ENCODE results near the gene FAM168A. TPM values are rescaled to one million over a fixed set of nuclear protein-coding genes. Genes with fewer than 3 reads are reported as not detected.
"Not testable (repeated sequence)": the region's sequence is repeated elsewhere in the genome, so short reads cannot be mapped to it uniquely, and the experiment has no call there.

FAM168A gene
- total and polyA plus RNA-seq, 9 donors: 16.7 to 45.5 (median 39.5) TPM

- DNase-seq: no peak
- Histone ChIP-seq H3K4me1 (ENCODE audit: insufficient read depth) (peaks cover 2% of the 10 kb centered on the region), H3K27ac (no peak overlapping the region), H3K4me3 (no peak overlapping the region), H3K27me3 (no peaks in the 10 kb centered on the region), H3K9me3 (no peaks in the 10 kb centered on the region), H3K36me3 (no peaks in the 10 kb centered on the region)
- intact Hi-C loops (cut with DNase I): no loop called here
- TF ChIP-seq, protein P1, sequence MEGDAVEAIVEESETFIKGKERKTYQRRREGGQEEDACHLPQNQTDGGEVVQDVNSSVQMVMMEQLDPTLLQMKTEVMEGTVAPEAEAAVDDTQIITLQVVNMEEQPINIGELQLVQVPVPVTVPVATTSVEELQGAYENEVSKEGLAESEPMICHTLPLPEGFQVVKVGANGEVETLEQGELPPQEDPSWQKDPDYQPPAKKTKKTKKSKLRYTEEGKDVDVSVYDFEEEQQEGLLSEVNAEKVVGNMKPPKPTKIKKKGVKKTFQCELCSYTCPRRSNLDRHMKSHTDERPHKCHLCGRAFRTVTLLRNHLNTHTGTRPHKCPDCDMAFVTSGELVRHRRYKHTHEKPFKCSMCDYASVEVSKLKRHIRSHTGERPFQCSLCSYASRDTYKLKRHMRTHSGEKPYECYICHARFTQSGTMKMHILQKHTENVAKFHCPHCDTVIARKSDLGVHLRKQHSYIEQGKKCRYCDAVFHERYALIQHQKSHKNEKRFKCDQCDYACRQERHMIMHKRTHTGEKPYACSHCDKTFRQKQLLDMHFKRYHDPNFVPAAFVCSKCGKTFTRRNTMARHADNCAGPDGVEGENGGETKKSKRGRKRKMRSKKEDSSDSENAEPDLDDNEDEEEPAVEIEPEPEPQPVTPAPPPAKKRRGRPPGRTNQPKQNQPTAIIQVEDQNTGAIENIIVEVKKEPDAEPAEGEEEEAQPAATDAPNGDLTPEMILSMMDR (IDR thresholded peaks at IDR 0.05): no peak
- TF ChIP-seq POLR2A (IDR thresholded peaks at IDR 0.05): no peak
- TF ChIP-seq EP300 (IDR thresholded peaks at IDR 0.05): no peak
- WGBS, 3 donors: 95 to 99% (median 99%) methylated on average over 2 of the region's 2 CpGs
Measured at GRCh38 chr11:73477518-73477917, 120.4 kb downstream of the FAM168A start.

- no peak for TF ChIP-seq EP300 (IDR thresholded peaks at IDR 0.05)
- TF ChIP-seq POLR2A (IDR thresholded peaks at IDR 0.05): no peak
- TF ChIP-seq, protein P1 (IDR thresholded peaks at IDR 0.05): no peak
- intact Hi-C loops (cut with DNase I): no loop called here
- H3K9me3 ChIP-seq: no peaks in the 10 kb centered on the region
- H3K27me3 ChIP-seq: no peaks in the 10 kb centered on the region
- no peak overlapping the region for H3K4me3 ChIP-seq
- no peaks in the 10 kb centered on the region for H3K4me1 ChIP-seq (ENCODE audit: insufficient read depth)
- no peak for DNase-seq
- no peaks in the 10 kb centered on the region for H3K36me3 ChIP-seq
- H3K27ac ChIP-seq: no peak overlapping the region
Measured at GRCh38 chr11:73475549-73476095, 122.3 kb downstream of the FAM168A start.

DNA sequence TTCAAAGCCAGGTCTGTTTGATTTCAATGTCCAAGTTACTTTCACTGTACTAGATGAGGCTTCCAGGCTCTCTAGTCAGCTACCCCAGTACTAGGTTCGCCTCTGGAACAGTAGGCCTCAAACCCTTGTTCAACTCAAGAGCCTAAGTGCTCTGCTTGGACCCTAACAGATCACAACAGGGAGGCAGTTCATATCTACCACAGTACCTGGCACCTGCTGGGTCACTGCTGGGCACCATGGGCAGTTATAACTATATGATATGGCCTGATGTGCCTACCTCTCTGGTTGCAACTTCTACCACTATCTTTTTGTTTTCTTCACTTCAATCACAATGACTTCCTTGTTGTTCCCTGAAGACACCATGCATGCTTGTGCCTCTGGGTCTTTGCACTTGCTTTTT is 124.7 kb downstream of the FAM168A start:
- no peaks in the 10 kb centered on the region for H3K9me3 ChIP-seq
- intact Hi-C loops (cut with DNase I): no loop called here
- TF ChIP-seq, protein P1 (IDR thresholded peaks at IDR 0.05): no peak
- TF ChIP-seq POLR2A (IDR thresholded peaks at IDR 0.05) (no peak), EP300 (IDR thresholded peaks at IDR 0.05) (no peak)

GRCh38 chr11:73470036-73470612 is 127.8 kb downstream of the FAM168A start:
- H3K27me3 ChIP-seq; H3K27ac ChIP-seq; H3K4me3 ChIP-seq; H3K9me3 ChIP-seq; intact Hi-C loops (cut with DNase I); H3K36me3 ChIP-seq; DNase-seq; H3K4me1 ChIP-seq (ENCODE audit: insufficient read depth): not testable (repeated sequence)
- 88 to 92% (median 91%) methylated on average over 13 of the region's 13 CpGs for WGBS, 3 donors

More for the DNA sequence above, 124.7 kb downstream of the FAM168A start:
- H3K4me1 ChIP-seq (ENCODE audit: insufficient read depth): peaks cover 2% of the 10 kb centered on the region
- no peak overlapping the region for H3K4me3 ChIP-seq
- DNase-seq: no peak
- no peak overlapping the region for H3K27ac ChIP-seq
- WGBS, 3 donors: 96 to 100% (median 100%) methylated on average over 1 of the region's 1 CpG
- no peaks in the 10 kb centered on the region for H3K27me3 ChIP-seq
- H3K36me3 ChIP-seq: no peaks in the 10 kb centered on the region

- H3K27ac ChIP-seq: no peak overlapping the region
- no peaks in the 10 kb centered on the region for H3K27me3 ChIP-seq
- peaks cover 2% of the 10 kb centered on the region for H3K4me1 ChIP-seq (ENCODE audit: insufficient read depth)
- TF ChIP-seq EP300 (IDR thresholded peaks at IDR 0.05) (no peak), POLR2A (IDR thresholded peaks at IDR 0.05) (no peak)
- TF ChIP-seq, protein P1 (IDR thresholded peaks at IDR 0.05): no peak
- WGBS, 3 donors: 51 to 66% (median 54%) methylated on average over 3 of the region's 3 CpGs
- H3K36me3 ChIP-seq: no peaks in the 10 kb centered on the region
- no peak for DNase-seq
- no peaks in the 10 kb centered on the region for H3K9me3 ChIP-seq
- no peak overlapping the region for H3K4me3 ChIP-seq
- intact Hi-C loops (cut with DNase I): no loop called here
Measured at GRCh38 chr11:73469401-73469800, 128.5 kb downstream of the FAM168A start.

Data from ovary (tissue), 9 donors.